Measurements from ENCODE around the gene AKAP1.

Gene AKAP1

DNA sequence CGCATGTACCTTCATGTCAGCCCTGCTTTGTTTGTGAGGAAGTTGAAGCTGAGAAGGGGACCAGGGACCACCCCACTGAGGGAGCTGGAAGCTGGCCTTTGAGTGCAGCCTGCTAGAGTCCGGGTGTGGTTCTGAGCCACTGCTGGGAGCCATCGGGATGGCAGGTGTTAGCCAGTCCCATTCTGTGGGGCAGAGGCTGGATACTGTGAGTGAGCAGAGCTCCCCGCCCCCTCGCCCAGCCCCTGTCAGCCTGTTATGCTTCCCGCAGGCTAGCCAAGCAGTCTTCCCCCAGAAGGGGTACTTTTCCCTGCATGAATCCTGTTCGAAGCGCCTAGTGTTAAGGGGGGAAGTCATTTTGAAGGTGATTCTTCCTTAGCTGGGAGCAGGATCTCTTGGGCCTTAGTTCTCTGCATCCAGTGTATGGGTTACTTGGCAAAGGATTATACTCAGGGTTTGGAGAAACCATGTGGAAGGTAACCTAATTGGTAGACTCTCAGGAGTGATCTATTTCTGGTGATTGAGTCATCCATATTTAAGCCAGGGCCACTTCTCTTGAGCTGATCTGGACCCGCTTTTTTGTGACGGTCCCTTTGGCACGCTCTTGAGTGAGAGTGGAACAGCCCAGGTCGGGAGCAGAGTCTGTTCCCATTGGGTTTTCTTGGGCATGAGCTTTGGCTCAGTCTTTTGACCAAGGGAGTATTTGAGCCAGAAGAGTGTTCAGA, 23.8 kb downstream of the AKAP1 start:
- TF ChIP-seq, protein P1, sequence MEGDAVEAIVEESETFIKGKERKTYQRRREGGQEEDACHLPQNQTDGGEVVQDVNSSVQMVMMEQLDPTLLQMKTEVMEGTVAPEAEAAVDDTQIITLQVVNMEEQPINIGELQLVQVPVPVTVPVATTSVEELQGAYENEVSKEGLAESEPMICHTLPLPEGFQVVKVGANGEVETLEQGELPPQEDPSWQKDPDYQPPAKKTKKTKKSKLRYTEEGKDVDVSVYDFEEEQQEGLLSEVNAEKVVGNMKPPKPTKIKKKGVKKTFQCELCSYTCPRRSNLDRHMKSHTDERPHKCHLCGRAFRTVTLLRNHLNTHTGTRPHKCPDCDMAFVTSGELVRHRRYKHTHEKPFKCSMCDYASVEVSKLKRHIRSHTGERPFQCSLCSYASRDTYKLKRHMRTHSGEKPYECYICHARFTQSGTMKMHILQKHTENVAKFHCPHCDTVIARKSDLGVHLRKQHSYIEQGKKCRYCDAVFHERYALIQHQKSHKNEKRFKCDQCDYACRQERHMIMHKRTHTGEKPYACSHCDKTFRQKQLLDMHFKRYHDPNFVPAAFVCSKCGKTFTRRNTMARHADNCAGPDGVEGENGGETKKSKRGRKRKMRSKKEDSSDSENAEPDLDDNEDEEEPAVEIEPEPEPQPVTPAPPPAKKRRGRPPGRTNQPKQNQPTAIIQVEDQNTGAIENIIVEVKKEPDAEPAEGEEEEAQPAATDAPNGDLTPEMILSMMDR (IDR thresholded peaks at IDR 0.05; ENCODE audit: low read depth, low read length, missing control alignments), result no peak
- DNase-seq (ENCODE audit: extremely low read depth, low read depth), result no peak
- no peak overlapping the region for H3K4me3 ChIP-seq (replicated peaks; ENCODE audit: low read depth, low read length)

DNA sequence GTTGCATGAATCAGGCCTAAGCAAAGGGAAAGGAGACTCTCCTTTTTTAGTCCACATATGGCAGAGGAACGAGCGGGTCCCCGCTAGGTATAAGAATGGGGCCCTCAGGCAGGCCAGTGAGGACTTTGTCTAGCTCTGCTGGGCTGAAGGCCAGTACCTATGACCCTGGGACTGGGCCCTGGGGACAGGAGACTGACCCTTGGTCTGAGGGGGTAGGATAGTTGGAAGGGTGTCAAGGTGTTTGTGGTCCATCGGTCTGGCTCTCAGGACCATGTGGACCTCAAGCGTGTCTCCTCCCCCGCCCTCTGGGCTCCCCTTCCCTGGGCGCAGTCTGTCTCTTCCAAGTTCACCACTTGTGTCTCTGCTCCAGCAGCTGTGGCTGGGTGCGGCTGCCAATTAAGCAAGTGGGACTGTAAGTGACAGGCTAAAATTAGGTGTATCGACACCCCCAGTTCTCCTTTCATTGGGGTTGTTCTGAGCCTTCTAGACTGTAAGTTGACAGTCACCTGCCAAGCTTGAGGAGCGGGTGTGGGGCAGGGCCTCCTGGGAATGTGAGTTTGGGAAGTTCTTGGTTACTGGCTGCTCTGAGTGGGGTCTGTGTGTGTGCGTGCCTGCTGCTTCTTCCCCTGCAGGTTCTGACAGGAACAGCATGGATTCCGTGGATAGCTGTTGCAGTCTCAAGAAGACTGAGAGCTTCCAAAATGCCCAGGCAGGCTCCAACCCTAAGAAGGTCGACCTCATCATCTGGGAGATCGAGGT, 24.5 kb downstream of the AKAP1 start:
- TF ChIP-seq, protein P1 (IDR thresholded peaks at IDR 0.05; ENCODE audit: low read depth, low read length, missing control alignments), result peak; percentile 5
- no peak for DNase-seq (ENCODE audit: extremely low read depth, low read depth)
- no peak overlapping the region for H3K4me3 ChIP-seq (replicated peaks; ENCODE audit: low read depth, low read length)

DNA sequence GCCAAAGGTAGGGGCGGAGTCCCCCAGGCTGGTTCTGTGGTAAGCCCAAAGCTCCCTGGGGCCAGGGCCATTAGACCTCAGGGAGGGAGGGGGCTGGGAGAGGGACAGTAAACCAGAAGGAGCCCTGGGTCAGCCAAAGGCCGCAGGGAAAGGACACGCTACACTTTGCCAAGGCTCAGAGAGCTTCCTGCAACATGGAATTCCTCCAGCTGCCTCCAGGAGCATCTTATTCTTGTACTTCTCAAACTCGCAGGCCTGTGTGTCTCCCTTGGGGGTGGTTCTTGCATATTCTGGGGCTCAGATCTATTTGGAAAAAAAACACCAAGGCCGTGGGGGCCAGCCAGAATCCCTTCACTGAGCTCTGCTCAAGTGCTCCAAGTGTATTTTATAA, 25.1 kb downstream of the AKAP1 start:
- TF ChIP-seq, protein P1 (IDR thresholded peaks at IDR 0.05; ENCODE audit: low read depth, low read length, missing control alignments), result no peak
- no peak overlapping the region for H3K4me3 ChIP-seq (replicated peaks; ENCODE audit: low read depth, low read length)
- no peak for DNase-seq (ENCODE audit: extremely low read depth, low read depth)

DNA sequence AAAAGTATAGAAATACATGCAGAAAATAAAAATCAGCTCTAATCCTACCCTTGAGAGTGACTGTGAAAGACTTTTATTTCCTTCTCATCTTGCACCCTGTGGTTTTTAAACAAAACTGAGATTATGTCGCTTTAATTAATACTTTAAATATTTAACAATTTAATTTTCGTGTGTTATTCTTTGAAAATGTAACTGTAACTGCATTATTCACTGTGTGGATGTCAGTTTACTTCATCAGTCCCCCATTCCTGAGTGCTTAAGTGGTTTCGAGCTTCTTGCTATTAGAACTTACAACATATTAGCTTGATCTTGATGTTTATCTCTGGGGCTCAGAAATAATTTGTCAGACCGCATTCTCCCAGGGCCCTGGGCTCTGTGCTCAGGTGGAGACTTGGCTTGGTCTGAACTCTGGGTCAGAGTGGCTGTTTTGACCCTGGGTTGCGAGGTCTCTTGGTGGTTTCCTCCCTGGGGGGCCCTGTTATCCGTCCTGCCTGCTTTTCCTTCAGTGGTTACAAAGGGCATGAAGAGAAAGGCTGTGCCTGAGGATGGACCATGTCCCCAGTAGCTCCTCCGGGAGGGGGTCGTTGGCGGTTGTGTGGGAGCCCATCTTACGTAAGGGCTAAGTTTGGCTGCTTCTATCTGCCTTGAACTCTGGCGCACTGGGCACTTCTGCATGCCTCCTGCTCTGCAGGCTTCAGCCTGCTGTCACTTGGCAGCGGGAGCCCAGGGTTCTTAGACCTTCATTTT, 25.7 kb downstream of the AKAP1 start:
- no peak overlapping the region for H3K4me3 ChIP-seq (replicated peaks; ENCODE audit: low read depth, low read length)
- TF ChIP-seq, protein P1 (IDR thresholded peaks at IDR 0.05; ENCODE audit: low read depth, low read length, missing control alignments), result no peak
- no peak for DNase-seq (ENCODE audit: extremely low read depth, low read depth)

DNA sequence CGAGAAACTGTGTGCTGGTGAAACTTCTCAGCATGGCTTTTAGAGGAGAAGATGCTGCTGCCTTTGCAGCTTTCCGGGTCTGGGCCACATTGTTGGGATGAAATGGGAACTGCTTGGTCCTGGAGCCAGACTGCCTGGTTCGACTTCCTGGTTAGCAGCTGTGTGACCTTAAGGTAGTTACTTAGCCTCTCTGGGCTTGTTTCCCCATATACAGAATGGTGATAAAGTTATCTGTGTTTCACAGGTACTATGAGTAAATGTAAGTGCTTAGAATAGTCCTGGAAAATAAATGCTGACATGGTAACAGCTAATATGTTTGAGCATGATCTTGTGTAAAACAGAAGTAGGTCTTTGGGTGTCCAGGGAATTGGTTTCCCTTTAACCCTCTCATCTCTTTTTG, 26.3 kb downstream of the AKAP1 start:
- no peak for DNase-seq (ENCODE audit: extremely low read depth, low read depth)
- no peak overlapping the region for H3K4me3 ChIP-seq (replicated peaks; ENCODE audit: low read depth, low read length)
- TF ChIP-seq, protein P1 (IDR thresholded peaks at IDR 0.05; ENCODE audit: low read depth, low read length, missing control alignments), result no peak

DNA sequence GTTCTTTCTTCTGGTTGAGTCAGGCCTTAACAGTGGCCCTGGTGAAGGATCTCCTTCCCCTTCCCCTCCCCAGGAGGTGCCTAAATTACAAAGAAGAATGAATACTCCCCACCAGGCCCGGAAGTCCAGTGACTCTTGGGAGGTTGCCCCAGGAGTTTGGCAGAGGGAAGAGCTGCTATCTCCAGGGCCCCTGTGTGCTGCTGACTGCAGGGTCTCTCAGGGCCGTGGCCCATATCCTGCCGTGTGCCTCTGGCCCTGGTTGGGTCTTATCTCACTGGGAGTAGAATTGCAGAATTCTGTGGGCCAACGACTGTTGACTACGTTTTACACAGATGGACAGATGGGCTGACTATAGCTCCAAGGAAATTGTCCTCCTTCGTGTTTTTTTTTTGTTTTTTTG, 28.0 kb downstream of the AKAP1 start:
- no peak for DNase-seq (ENCODE audit: extremely low read depth, low read depth)
- no peak overlapping the region for H3K4me3 ChIP-seq (replicated peaks; ENCODE audit: low read depth, low read length)
- TF ChIP-seq, protein P1 (IDR thresholded peaks at IDR 0.05; ENCODE audit: low read depth, low read length, missing control alignments), result no peak

Measured in HFF-Myc (cell line).